NT2/D1 (cell line): ENCODE data around the gene ZNF878.
A peak's percentile ranks its signal among the peaks of the same experiment; 100 is the strongest.

Source experiments
- SUZ12 ChIP-seq: IDR thresholded peaks from 2 replicates; pipeline ENCODE4 v1.6.1; 2011; ENCODE audit not compliant: insufficient read length, insufficient read depth; ENCODE audit errors: extremely low read depth
- YY1 ChIP-seq: IDR thresholded peaks from 2 replicates; pipeline ENCODE4 v1.6.1; 2011; ENCODE audit not compliant: insufficient read length, insufficient read depth
- ZNF274 ChIP-seq: IDR thresholded peaks from 2 replicates; pipeline ENCODE4 v1.6.1; 2011; ENCODE audit warnings: mild to moderate bottlenecking, low read depth, low read length

DNA sequence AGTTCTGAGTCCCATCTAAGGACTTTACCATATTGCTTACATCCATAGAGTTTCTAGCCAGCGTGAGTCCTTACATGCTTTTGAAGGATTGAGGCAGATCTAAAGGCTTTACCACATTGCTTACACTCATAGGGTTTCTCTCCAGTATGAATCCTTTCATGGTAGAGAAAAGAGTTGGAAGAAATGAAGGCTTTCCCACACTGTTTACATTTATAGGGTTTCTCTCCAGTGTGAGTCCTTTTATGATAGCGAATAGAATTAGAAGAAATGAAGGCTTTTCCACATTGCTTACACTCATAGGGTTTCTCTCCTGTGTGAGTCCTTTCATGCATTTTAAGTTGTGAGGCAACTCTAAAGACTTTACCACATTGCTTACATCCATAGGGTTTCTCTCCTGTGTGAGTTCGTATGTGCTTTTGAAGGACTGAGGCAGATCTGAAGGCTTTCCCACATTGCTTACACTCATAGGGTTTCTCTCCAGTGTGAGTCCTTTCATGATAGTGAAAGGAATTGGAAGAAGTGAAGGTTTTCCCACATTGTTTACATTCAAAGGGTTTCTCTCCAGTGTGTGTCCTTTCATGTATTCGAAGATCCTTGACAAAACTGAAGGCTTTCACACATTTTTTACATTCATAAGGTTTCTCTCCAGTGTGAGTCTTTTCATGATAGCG is 8.9 kb downstream of the ZNF878 start:
- TF ChIP-seq SUZ12 (no peak), ZNF274 (peak; percentile 66), YY1 (no peak)
